Activated CD4-positive, alpha-beta T cell treated with anti-CD3 and anti-CD28 coated beads, Interleukin-2, amount 50 U/mL, for 24 hours (primary cell): Measurements from ENCODE around the gene ETS2.
"Not testable (repeated sequence)": the region's sequence is repeated elsewhere in the genome, so short reads cannot be mapped to it uniquely, and the experiment has no call there.

ENCODE experiments used
- DNase-seq, 2 donors: peaks; one replicate each; pipeline ENCODE4 v3.0.0-alpha.2; 2020; ENCODE audit warnings: low read depth in 1 of 2, low spot score in 1 of 2

Gene ETS2

GRCh38 chr21:38834725-38835124 lies 29.0 kb downstream of the ETS2 start:
- DNase-seq, result no peak

DNA sequence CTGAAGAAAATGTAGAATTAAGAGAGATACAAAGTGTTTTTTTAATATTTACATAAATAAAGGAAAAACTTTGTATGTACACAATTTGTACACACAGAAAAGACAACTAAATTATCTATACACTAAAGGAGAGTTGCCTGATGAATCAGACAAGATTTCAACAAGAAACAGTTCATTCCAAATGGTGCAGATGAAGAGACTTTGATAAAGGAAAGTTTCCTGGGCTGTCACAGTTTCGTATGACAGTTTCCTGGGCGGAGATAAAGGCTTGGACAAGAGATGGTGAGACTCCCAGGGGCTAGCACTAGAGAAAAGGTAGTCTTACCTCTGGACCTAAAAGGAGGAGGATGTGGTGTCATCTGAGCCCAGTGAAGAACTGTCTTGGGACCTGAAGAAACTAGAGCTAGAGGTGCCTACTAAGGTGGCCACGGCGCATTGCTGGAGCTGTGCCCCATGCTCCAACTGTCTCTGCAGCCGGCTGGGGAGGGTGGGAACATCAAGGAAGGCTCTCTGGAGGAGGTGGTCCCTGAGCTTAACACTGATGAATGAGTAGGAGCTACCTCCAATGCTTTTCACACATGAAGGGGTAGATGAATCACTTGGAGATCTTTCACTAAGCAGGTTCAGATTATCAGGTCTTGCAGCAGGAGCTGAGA lies 32.2 kb downstream of the ETS2 start:
- DNase-seq, result no peak

GRCh38 chr21:38838598-38839327 lies 33.0 kb downstream of the ETS2 start:
- DNase-seq, result no peak

DNA sequence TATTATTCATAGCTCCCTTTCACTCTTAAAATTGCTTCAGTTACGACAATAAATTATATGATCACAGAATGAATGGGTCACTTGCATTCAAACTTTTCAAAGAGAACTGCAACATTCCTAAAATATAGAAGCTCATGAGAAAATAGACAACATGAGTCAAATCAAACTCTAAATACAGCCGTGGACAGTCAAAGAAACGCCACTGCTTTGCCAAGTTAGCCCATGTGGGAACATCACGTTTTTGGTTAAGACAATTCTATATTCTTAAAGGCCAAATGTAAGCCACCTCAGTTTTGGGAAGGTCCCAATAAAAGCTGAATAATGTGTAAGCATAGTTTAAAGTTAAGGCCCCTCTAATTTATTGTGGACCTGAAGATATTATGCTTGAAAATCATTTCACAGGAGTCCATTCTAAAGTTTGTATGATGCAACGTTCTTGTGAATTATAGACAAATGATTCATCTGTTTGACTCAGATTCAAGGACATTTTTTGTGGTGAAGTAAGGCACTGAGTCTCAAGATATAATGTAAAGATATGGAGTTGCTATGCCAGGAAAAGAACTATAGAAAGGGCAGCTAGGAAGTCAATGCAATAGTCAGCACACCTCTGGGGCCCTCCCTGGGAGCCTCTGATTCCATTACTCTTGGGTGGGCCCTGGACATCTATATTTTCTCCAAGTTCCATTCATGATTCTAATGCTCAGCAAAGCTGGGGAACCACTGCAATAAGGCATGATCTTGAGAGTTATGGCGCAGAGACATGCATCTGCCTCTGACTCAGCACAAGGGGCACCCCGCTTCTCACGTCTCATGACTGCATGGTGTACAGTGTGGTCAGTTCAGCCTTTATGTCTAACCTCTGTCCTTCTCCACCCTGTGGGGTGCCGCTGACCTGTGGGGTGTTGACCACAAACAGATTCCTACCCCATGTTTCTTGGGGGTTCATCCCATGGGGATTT lies 33.9 kb downstream of the ETS2 start:
- DNase-seq, result no peak

DNA sequence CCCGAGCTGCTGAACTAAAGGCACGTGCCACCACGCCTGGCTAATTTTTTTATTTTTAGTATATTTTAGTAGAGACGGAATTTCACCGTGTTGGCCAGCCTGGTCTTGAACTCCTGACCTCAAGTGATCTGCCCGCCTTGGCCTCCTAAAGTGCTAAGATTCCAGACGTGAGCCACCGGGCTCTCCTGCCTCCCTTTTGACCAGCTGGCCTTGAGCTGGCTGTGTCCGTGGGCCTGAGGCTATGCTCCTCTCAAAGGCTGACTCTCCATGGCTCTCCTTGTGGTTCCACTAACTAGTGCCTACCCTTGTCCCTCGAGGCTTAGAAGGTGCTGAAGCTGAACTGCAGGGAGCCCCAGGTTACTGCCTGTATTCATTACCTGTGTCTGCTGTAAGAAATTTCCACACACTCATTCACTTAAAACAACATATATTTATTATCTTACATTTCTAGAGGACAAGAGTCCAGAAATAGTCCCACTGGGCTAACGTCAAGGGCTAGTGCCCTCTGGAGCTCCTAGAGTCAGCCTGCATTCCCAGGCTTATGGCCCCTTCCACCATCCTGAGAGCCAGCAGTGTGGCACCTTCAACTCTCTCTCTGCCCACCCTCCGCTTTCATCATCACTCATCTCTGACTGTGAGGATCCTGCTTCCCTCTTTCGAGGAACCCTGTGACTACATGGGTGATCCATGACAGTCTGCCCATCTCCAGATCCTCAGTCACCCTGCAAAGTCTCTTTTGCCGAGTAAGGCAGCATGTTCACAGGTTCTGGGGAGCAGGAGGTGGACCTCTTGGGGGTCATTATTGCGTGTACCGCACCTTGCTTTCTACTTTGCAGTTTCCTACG lies 34.9 kb downstream of the ETS2 start:
- no peak for DNase-seq

- DNase-seq, result no peak
These were observed 35.7 kb downstream of the ETS2 start for GRCh38 chr21:38841472-38841871.

DNA sequence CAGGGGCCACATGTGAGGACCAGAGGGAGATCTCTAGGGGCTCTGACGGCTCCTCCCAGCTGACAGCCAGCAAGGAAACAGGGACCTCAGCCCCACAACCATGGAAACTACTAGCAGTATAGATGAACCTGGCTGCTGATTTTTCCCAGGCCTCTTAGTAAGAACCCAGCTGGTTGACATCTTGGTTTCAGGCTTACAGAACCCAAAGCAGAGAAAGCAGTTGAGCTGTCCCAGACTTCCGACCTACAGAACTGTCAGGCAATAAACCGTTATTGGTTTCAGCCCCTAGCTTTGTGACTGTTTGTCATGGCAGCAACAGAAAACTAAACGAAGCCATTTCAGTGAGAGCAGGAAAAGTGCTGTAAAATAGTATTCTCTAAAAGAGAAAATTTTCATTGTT lies 36.4 kb downstream of the ETS2 start:
- DNase-seq, result no peak

DNA sequence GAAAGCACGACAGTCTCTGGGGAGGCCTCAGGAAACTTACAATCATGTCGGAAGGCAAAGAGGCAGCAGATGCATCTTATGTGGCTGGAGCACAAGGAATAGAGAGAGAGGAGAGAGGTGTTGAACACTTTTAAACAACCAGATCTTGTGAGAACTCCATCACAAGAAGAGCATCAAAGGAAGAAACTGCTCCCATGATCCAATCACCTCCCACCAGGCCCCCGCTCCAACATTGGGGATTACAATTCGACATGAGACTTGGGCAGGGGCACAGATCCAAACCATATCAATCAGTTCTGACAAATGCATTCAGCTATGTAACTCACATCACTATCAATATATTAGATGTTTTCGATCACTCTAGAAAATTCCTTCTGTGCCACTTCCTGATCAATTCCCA lies 37.6 kb downstream of the ETS2 start:
- DNase-seq, result no peak

DNA sequence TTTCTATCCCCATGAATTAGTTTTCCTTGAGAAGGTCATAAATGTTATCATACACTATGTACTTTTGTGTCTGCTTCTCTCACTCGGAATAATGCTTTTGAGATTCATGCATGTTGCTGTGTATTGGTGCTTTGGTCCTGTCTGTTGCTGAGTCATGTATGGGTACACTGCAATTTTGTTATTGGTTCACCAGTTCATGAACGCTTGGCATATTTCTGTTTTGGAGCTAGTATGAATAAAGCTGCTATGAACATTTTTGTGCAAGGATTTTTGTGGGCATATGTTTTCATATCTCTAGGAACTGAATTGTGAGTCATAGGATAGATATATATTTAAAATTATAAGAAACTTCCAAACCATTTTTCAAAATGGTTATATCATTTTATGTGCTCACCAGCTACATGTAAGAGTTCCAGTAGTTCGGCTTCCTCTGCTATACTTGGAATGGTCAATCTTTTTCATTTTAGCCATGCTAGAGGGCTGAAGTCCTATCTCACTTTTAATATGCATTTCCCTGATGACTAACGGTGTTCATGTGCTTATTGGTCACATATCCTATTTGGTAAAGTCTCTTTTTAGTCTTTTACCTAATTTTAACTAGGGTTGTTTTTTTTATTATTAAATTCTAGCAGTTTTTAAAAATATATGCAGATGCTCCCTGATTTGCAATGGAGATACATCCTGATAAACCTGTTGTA lies 38.2 kb downstream of the ETS2 start:
- DNase-seq, result no peak

GRCh38 chr21:38845374-38845773 lies 39.6 kb downstream of the ETS2 start:
- not testable (repeated sequence) for DNase-seq

GRCh38 chr21:38847556-38847955 lies 41.8 kb downstream of the ETS2 start:
- DNase-seq, result no peak

DNA sequence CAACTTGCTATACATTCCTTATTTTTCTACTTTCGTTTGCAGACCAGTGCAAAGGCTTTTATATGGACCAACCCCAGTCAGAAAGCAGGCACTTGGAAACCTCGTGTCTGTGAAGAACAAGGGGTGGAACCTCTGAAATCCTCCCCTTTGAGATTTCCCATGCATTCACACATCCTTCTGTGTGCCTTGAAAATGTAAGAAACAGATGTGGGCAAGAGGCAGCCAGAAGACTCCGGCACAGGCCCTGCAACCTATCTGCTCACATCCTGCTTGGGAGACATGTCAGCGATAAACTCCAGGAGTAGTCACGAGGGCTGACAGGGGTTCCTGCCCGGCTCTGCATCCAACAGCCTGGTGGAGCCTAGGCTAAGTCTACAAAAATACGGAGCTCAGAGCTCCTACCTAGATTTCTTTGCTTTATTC lies 42.5 kb downstream of the ETS2 start:
- DNase-seq, result no peak

GRCh38 chr21:38849776-38850175 lies 44.0 kb downstream of the ETS2 start:
- no peak for DNase-seq

DNA sequence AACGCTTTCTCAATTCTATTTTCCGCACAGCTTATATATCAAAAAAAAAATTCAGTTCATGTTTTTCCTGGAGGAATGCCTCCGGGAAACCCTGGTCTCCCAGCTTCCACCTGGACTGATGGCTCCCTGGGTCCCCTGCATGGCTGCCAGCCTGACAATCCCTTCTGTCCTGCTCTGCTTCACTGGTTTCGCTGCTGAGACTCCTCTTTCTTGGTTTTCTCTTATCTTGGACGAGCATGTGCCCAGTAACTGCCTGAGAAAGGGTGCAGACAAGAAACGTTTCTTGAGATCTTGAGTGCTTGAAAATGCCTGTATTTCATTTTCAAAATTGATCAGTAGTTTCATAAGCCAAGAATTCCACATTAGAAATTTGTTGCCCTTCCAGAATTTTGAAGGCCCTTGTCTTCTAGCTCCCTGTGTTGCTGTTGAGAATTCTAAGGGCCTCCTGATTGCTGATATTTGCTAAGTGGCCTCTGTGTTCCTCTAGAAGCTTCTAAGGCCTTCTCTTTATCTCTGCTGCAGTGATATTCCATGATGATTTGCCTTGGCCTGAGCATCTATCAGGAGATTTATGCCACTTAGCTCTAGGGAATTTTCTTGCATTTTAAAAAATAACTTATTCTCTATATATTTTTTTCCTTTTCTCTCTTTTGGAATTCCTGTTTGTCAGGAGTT lies 44.7 kb downstream of the ETS2 start:
- no peak for DNase-seq

- no peak for DNase-seq
These were observed 45.4 kb downstream of the ETS2 start for GRCh38 chr21:38851101-38851500.

- DNase-seq, result no peak
These were observed 46.5 kb downstream of the ETS2 start for GRCh38 chr21:38852278-38852677.

- no peak for DNase-seq
These were observed 47.0 kb downstream of the ETS2 start for GRCh38 chr21:38852708-38853107.

- no peak for DNase-seq
These were observed 47.7 kb downstream of the ETS2 start for GRCh38 chr21:38853421-38853919.

DNA sequence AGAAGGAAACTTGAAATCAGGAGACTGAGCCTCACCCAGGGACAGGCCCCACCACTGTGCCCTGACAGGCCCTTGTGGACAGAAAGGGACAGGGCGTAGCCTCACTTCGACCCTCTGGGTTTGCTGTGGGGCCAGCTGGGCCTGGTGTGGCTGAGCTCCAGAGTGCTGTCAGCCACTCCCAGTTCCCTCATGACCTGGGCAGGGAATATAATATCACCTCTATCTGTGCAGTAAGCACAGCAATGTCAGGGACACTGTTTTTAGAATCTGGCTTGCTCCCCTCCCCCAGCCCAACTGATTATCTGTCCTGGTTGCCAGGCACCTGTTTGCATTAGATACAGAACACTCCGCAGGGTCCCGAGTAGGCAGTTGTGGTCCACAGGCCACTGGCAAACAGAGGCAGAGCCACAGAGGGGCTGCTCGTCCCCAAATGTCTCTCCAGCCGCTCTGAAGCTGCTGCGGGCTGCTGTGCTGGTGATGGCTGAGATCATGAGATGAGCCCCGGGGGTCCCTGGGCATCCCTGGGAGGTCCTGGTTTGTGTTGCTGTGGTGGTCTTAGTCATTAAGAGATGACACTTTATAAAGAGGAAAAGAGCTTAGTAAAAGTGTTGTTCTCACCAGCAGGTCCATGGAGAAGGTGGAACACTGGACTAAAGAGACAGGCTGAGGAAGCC lies 51.6 kb downstream of the ETS2 start:
- no peak for DNase-seq
